HCT116 (cell line): ENCODE data around the gene DYNC1I1. TPM values are rescaled to one million over a fixed set of nuclear protein-coding genes. Genes with fewer than 3 reads are reported as not detected.
A peak's percentile ranks its signal among the peaks of the same experiment; 100 is the strongest.

Source experiments
- ATAC-seq: fragments of 200-7000 bp; cut with Tn5 transposase; 2 replicates; pipeline ENCODE4 v1.9.1; 2020; ENCODE audit warnings: mild to moderate bottlenecking, moderate library complexity
- BruUV-seq: library from RNA; stranded (reverse); fragments of 400-500 nt; replicated peaks from 2 replicates; lab custom pipeline; 2021; lab: Mats Ljungman, UMichigan
- CTCF ChIA-PET: fragments of 300-600 bp; sonication (Branson Sonifier 250); formaldehyde crosslinking; loops from one replicate; lab custom pipeline; 2021; ENCODE audit warnings: antibody characterized with exemption; lab: Charles Lee
- POLR2A ChIA-PET: fragments of 300-600, 350-600 bp; sonication (Branson Sonifier 250); formaldehyde crosslinking; loops from one replicate; lab custom pipeline; 2021; ENCODE audit warnings: antibody characterized with exemption; lab: Charles Lee
- RAD21 ChIA-PET, 2 experiments: fragments of 300-600 bp; sonication (Branson Sonifier 250); formaldehyde crosslinking; loops; one replicate each; lab custom pipeline; 2023; ENCODE audit warnings: low total read pairs in 2 of 2; ENCODE audit not compliant: uncharacterized antibody in 2 of 2, unreplicated experiment in 2 of 2, low non-redundant PET in 1 of 2; lab: Charles Lee
- DNase-seq: peaks from one replicate; pipeline ENCODE4 v3.0.0-alpha.2; 2010; ENCODE audit warnings: low read depth, low spot score
- H2AFZ ChIP-seq: fragments of 200-600 bp; shearing (Covaris generic), sonication (generic); 2 replicates; pipeline ENCODE4 v1.6.1; 2017; ENCODE audit warnings: low read depth, mixed run types, mixed read lengths, antibody characterized with exemption, low read length; ENCODE audit not compliant: poor library complexity, severe bottlenecking
- H3K27ac ChIP-seq: 2 replicates; pipeline ENCODE4 v1.5.1; 2012; ENCODE audit warnings: low read depth, low read length
- H3K27me3 ChIP-seq: fragments of 200-600 bp; sonication (generic); 2 replicates; pipeline ENCODE4 v1.6.1; 2016; ENCODE audit warnings: mixed run types, low read length, mixed read lengths; ENCODE audit not compliant: insufficient read depth
- H3K36me3 ChIP-seq, 2 experiments: fragments of 200-500 bp in 1 of 2; fragments of 200-600 bp in 1 of 2; sonication (Bioruptor generic) in 1 of 2; sonication (generic) in 1 of 2; 2 replicates each; pipeline versions ENCODE4 v1.5.1 to v1.6.1; 2014 to 2016; ENCODE audit warnings: low read length in 2 of 2, inconsistent platforms in 1 of 2, mixed read lengths in 1 of 2, mixed run types in 1 of 2; ENCODE audit not compliant: insufficient read depth in 2 of 2, control insufficient read depth in 1 of 2
- H3K4me1 ChIP-seq, 2 experiments: fragments of 200-600 bp in 1 of 2; sonication (generic) in 1 of 2; 2 replicates each; pipeline versions ENCODE4 v1.5.1 to v1.6.1; 2012 to 2017; ENCODE audit warnings: low read length in 2 of 2, inconsistent platforms in 1 of 2, mild to moderate bottlenecking in 1 of 2, mixed read lengths in 1 of 2, mixed run types in 1 of 2, moderate library complexity in 1 of 2; ENCODE audit not compliant: insufficient read depth in 2 of 2, control insufficient read depth in 1 of 2
- H3K4me2 ChIP-seq: fragments of 200-600 bp; sonication (generic); 2 replicates; pipeline ENCODE4 v1.6.1; 2017; ENCODE audit warnings: mixed run types, low read length, mixed read lengths
- H3K4me3 ChIP-seq, 2 experiments: fragments of 200-600 bp in 1 of 2; sonication (generic) in 1 of 2; replicated peaks in 1 of 2; 2 replicates each; pipeline ENCODE4 v1.5.1; 2011 to 2016; ENCODE audit warnings: low read length in 2 of 2, control low read depth in 1 of 2, low read depth in 1 of 2, mild to moderate bottlenecking in 1 of 2, mixed read lengths in 1 of 2, mixed run types in 1 of 2
- H3K79me2 ChIP-seq: fragments of 200-600 bp; sonication (generic); 2 replicates; pipeline ENCODE4 v1.6.1; 2017; ENCODE audit warnings: mild to moderate bottlenecking, mixed run types, low read length, moderate library complexity, mixed read lengths; ENCODE audit not compliant: insufficient read depth
- H3K9ac ChIP-seq: fragments of 200-600 bp; sonication (generic); 2 replicates; pipeline ENCODE4 v1.6.1; 2016; ENCODE audit warnings: low read length, mixed read lengths
- H3K9me2 ChIP-seq: fragments of 200-600 bp; sonication (generic), shearing (Covaris generic); 2 replicates; pipeline ENCODE4 v1.6.1; 2017; ENCODE audit warnings: mixed run types, mild to moderate bottlenecking, moderate library complexity; ENCODE audit not compliant: insufficient read depth
- H3K9me3 ChIP-seq, 2 experiments: fragments of 200-500 bp in 1 of 2; fragments of 200-600 bp in 1 of 2; sonication (Bioruptor generic) in 1 of 2; sonication (generic) in 1 of 2; 2 replicates each; pipeline ENCODE4 v1.6.1; 2014 to 2017; ENCODE audit warnings: low read length in 2 of 2, mixed read lengths in 2 of 2, inconsistent platforms in 1 of 2, low read depth in 1 of 2, mild to moderate bottlenecking in 1 of 2, mixed run types in 1 of 2, moderate library complexity in 1 of 2; ENCODE audit not compliant: control insufficient read depth in 1 of 2, insufficient read depth in 1 of 2
- H4K20me1 ChIP-seq: fragments of 200-600 bp; sonication (generic), shearing (Covaris generic); 2 replicates; pipeline ENCODE4 v1.6.1; 2017; ENCODE audit warnings: mixed run types, mild to moderate bottlenecking, moderate library complexity; ENCODE audit not compliant: insufficient read depth
- CTCF ChIP-seq, 3 experiments: fragments of 200-600 bp in 1 of 3; sonication (generic) in 1 of 3; IDR thresholded peaks in 2 of 3; conservative IDR thresholded peaks in 1 of 3; 2 replicates each; pipeline ENCODE4 v1.5.1; 2012 to 2017; ENCODE audit warnings: low read depth in 2 of 3, low read length in 2 of 3, antibody characterized with exemption in 1 of 3, borderline replicate concordance in 1 of 3, control low read depth in 1 of 3, mild to moderate bottlenecking in 1 of 3, mixed read lengths in 1 of 3, mixed run types in 1 of 3, moderate library complexity in 1 of 3; ENCODE audit not compliant: insufficient read depth in 1 of 3
- EGR1 ChIP-seq: IDR thresholded peaks from 2 replicates; pipeline ENCODE4 v1.6.1; 2012; ENCODE audit warnings: low read depth
- ELF1 ChIP-seq: IDR thresholded peaks from 2 replicates; pipeline ENCODE4 v1.6.1; 2012; ENCODE audit warnings: low read depth, borderline replicate concordance
- JUND ChIP-seq: IDR thresholded peaks from 2 replicates; pipeline ENCODE4 v1.6.1; 2012
- POLR2A ChIP-seq: IDR thresholded peaks from 2 replicates; pipeline ENCODE4 v1.7.0; 2011; ENCODE audit warnings: borderline replicate concordance; ENCODE audit not compliant: insufficient read depth, insufficient read length; ENCODE audit errors: extremely low read depth
- POLR2AphosphoS5 ChIP-seq: IDR thresholded peaks from 2 replicates; pipeline ENCODE4 v1.6.1; 2011; ENCODE audit warnings: mild to moderate bottlenecking, low read depth, low read length, moderate library complexity
- RAD21 ChIP-seq: IDR thresholded peaks from 2 replicates; pipeline ENCODE4 v1.6.1; 2012; ENCODE audit warnings: low read depth, mild to moderate bottlenecking
- YY1 ChIP-seq: IDR thresholded peaks from 2 replicates; pipeline ENCODE4 v1.6.1; 2011; ENCODE audit warnings: low read length, low read depth, moderate library complexity, mild to moderate bottlenecking; ENCODE audit not compliant: insufficient replicate concordance; ENCODE audit errors: extremely low read depth
- ZBTB33 ChIP-seq: IDR thresholded peaks from 2 replicates; pipeline ENCODE4 v1.6.1; 2011; ENCODE audit warnings: mild to moderate bottlenecking, low read length, moderate library complexity; ENCODE audit not compliant: insufficient replicate concordance; ENCODE audit errors: extremely low read depth
- ZFX ChIP-seq: fragments of 450-650 bp; IDR thresholded peaks from 2 replicates; pipeline ENCODE4 v1.6.1; 2017
- intact Hi-C: fragments of 100-400 bp; cut with micrococcal nuclease; formaldehyde crosslinking; loops from 2 replicates; pipeline ENCODE4 v1.10.0; 2022
- total RNA-seq: library from RNA; stranded (reverse); gene quantifications from one replicate; pipeline ENCODE4 v1.2.1, GENCODE V29; 2021; ENCODE audit not compliant: unreplicated experiment

Gene DYNC1I1
- total RNA-seq, 1 experiment from 2014 or later, result not detected

- no peaks in the 10 kb centered on the region for H3K9me3 ChIP-seq
- H3K4me1 ChIP-seq, result no peaks in the 10 kb centered on the region
- H3K4me3 ChIP-seq, result no peak overlapping the region
- TF ChIP-seq ELF1, result no peak
- TF ChIP-seq EGR1, result no peak
- peak in 2 of 3 experiments; percentile 19 to 21; a peak in 1 of 6 replicates for TF ChIP-seq CTCF (IDR thresholded peaks at IDR 0.05 in 2 of 3, conservative IDR thresholded peaks at IDR 0.05 in 1 of 3; ENCODE audit: borderline replicate concordance in 1 of 3, insufficient read depth in 1 of 3, low read depth in 2 of 3, low read length in 2 of 3)
- 0 out of 2 replicates have a peak, but pooled peaks have one; percentile 2 for TF ChIP-seq RAD21
- intact Hi-C loops, result no loop called here
- H2AFZ ChIP-seq, result no peak overlapping the region
- no peaks in the 10 kb centered on the region for H4K20me1 ChIP-seq
- no peak overlapping the region for H3K9ac ChIP-seq
- no peaks in the 10 kb centered on the region for H3K36me3 ChIP-seq
- no peak overlapping the region for H3K4me2 ChIP-seq
- ChIA-PET RAD21 (no interaction called here), POLR2A (no interaction called here), CTCF (no interaction called here)
- BruUV-seq, result no TSS peak
- no peaks in the 10 kb centered on the region for H3K79me2 ChIP-seq
- peaks cover 16% of the 10 kb centered on the region; the same call in 1 of the 2 replicates for H3K27me3 ChIP-seq
- ATAC-seq (no peak), DNase-seq (no peak)
- no peaks in the 10 kb centered on the region for H3K9me2 ChIP-seq
- no peak overlapping the region for H3K27ac ChIP-seq
Measured at GRCh38 chr7:95993380-95993779, 221.0 kb downstream of the DYNC1I1 start.

- no TSS peak for BruUV-seq
- Histone ChIP-seq H3K9me3 (no peaks in the 10 kb centered on the region), H3K9me2 (no peaks in the 10 kb centered on the region), H3K4me1 (no peaks in the 10 kb centered on the region), H3K36me3 (no peaks in the 10 kb centered on the region), H4K20me1 (no peaks in the 10 kb centered on the region), H3K4me3 (no peak overlapping the region), H3K4me2 (no peak overlapping the region), H2AFZ (no peak overlapping the region), H3K79me2 (no peaks in the 10 kb centered on the region), H3K27me3 (peaks cover 18% of the 10 kb centered on the region), H3K9ac (no peak overlapping the region), H3K27ac (no peak overlapping the region)
- RAD21 ChIA-PET, result no interaction called here
- no peak for ATAC-seq
- CTCF ChIA-PET, result no interaction called here
- intact Hi-C loops, result no loop called here
- DNase-seq, result no peak
- TF ChIP-seq POLR2AphosphoS5 (no peak), EGR1 (no peak), RAD21 (no peak), JUND (no peak), POLR2A (no peak), ZBTB33 (no peak), YY1 (no peak), ZFX (no peak)
- POLR2A ChIA-PET, result no interaction called here
Measured at GRCh38 chr7:95996174-95996573, 223.8 kb downstream of the DYNC1I1 start.
